Muscle of leg (tissue), 11 donors: ENCODE data around the gene LRFN2. TPM values are rescaled to one million over a fixed set of nuclear protein-coding genes. Genes with fewer than 3 reads are reported as not detected.

Experiments used
- DNase-seq: peaks from one replicate; pipeline ENCODE4 v3.0.0; 2013
- H3K27ac ChIP-seq: one replicate; pipeline ENCODE4 v1.5.1; 2013; ENCODE audit warnings: mild to moderate bottlenecking, low read length, control low read depth
- H3K27me3 ChIP-seq: one replicate; pipeline ENCODE4 v1.6.1; 2013; ENCODE audit warnings: low read length; ENCODE audit not compliant: control insufficient read depth, insufficient read depth
- H3K36me3 ChIP-seq: one replicate; pipeline ENCODE4 v1.6.1; 2013; ENCODE audit warnings: low read length; ENCODE audit not compliant: control insufficient read depth, insufficient read depth
- H3K4me1 ChIP-seq: one replicate; pipeline ENCODE4 v1.6.1; 2013; ENCODE audit warnings: low read length; ENCODE audit not compliant: control insufficient read depth, insufficient read depth
- H3K4me3 ChIP-seq: one replicate; pipeline ENCODE4 v1.5.1; 2013; ENCODE audit warnings: low read length, control low read depth
- H3K9me3 ChIP-seq: replicated peaks from 2 replicates; pipeline ENCODE4 v1.6.1; 2013; ENCODE audit warnings: low read depth, low read length; ENCODE audit not compliant: control insufficient read depth
- WGBS: methylation state at CpG from one replicate; pipeline ENCODE4 v1.1.5; 2013; ENCODE audit warnings: missing lambda C conversion rate; ENCODE audit not compliant: insufficient coverage; 5-methylcytosine and 5-hydroxymethylcytosine counted together
- polyA plus RNA-seq, 8 donors: library from polyadenylated mRNA; unstranded; fragments of 120-200 nt; gene quantifications; one replicate each; pipeline versions ENCODE4 v1.2.1 to v1.2.3, GENCODE V29; 2013; ENCODE audit warnings: inconsistent platforms in 1 of 8, low replicate concordance in 1 of 8; ENCODE audit not compliant: insufficient read length in 8 of 8, insufficient read depth in 1 of 8
- total RNA-seq: library from RNA; stranded (reverse); fragments of 120-200 nt; gene quantifications from one replicate; pipeline ENCODE4 v1.2.4, GENCODE V29; 2013

The LRFN2 gene
- total and polyA plus RNA-seq, 9 donors: 0.04 to 0.17 (median 0.08) TPM

GRCh38 chr6:40523505-40524172 is 63.5 kb downstream of the LRFN2 start:
- Histone ChIP-seq H3K9me3 (no peaks in the 10 kb centered on the region), H3K36me3 (no peaks in the 10 kb centered on the region), H3K4me1 (peaks cover 4% of the 10 kb centered on the region), H3K4me3 (no peak overlapping the region), H3K27me3 (peaks cover 7% of the 10 kb centered on the region), H3K27ac (no peak overlapping the region)
- WGBS: 81% methylated on average over 2 of the region's 5 CpGs
- no peak for DNase-seq

- WGBS: no CpG with 5 or more reads among the region's 6 CpGs
- Histone ChIP-seq H3K27me3 (peaks cover 5% of the 10 kb centered on the region), H3K9me3 (no peaks in the 10 kb centered on the region), H3K4me1 (peaks cover 4% of the 10 kb centered on the region), H3K27ac (no peak overlapping the region), H3K36me3 (no peaks in the 10 kb centered on the region), H3K4me3 (no peak overlapping the region)
- DNase-seq: no peak
Observed at GRCh38 chr6:40521496-40521895, 65.7 kb downstream of the LRFN2 start.

- no peak overlapping the region for H3K4me3 ChIP-seq
- no peaks in the 10 kb centered on the region for H3K9me3 ChIP-seq
- no peaks in the 10 kb centered on the region for H3K36me3 ChIP-seq
- DNase-seq: peak; percentile 25
- H3K27me3 ChIP-seq: peaks cover 6% of the 10 kb centered on the region
- WGBS: 42% methylated on average over 7 of the region's 10 CpGs
- peaks cover 4% of the 10 kb centered on the region for H3K4me1 ChIP-seq
- H3K27ac ChIP-seq: no peak overlapping the region
Observed at GRCh38 chr6:40520678-40521077, 66.5 kb downstream of the LRFN2 start.

- H3K4me1 ChIP-seq: peaks cover 4% of the 10 kb centered on the region
- H3K27me3 ChIP-seq: peaks cover 6% of the 10 kb centered on the region
- DNase-seq: no peak
- H3K4me3 ChIP-seq: no peak overlapping the region
- no peaks in the 10 kb centered on the region for H3K9me3 ChIP-seq
- H3K36me3 ChIP-seq: no peaks in the 10 kb centered on the region
- no peak overlapping the region for H3K27ac ChIP-seq
- 27% methylated on average over 4 of the region's 5 CpGs for WGBS
Observed at GRCh38 chr6:40520084-40520483, 67.1 kb downstream of the LRFN2 start.

GRCh38 chr6:40517654-40518053 is 69.5 kb downstream of the LRFN2 start:
- Histone ChIP-seq H3K4me3 (no peak overlapping the region), H3K27me3 (peaks cover 4% of the 10 kb centered on the region), H3K27ac (no peak overlapping the region), H3K36me3 (no peaks in the 10 kb centered on the region), H3K9me3 (no peaks in the 10 kb centered on the region), H3K4me1 (peaks cover 4% of the 10 kb centered on the region)
- no peak for DNase-seq
- WGBS: no CpG with 5 or more reads among the region's 5 CpGs

- H3K27me3 ChIP-seq: peaks cover 4% of the 10 kb centered on the region
- no peaks in the 10 kb centered on the region for H3K36me3 ChIP-seq
- H3K4me3 ChIP-seq: no peak overlapping the region
- no peak overlapping the region for H3K27ac ChIP-seq
- no CpG with 5 or more reads among the region's 1 CpG for WGBS
- peaks cover 4% of the 10 kb centered on the region for H3K4me1 ChIP-seq
- no peaks in the 10 kb centered on the region for H3K9me3 ChIP-seq
- DNase-seq: no peak
Observed at GRCh38 chr6:40516429-40516828, 70.7 kb downstream of the LRFN2 start.

DNA sequence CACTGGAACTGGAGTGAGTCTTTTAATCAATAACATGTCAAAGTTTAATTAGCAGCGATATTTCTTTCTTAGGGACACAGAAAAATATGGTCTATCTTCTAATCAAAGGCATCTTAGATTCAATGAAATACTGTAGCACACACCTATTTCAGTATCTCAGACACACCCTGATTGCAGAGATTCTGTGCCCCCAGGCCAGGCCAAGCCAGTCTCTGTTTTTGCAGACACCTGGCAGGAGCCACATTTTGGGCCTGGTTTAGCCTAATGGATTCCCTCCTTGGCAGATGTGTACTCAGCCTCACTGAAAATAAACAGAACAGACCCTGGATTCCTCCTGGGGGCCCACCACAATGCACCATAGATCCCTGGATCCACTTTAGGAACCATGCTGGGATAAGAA is 74.8 kb downstream of the LRFN2 start:
- H3K4me3 ChIP-seq: no peak overlapping the region
- no peak for DNase-seq
- WGBS: no CpG with 5 or more reads among the region's 1 CpG
- peaks cover 2% of the 10 kb centered on the region for H3K27me3 ChIP-seq
- H3K4me1 ChIP-seq: no peaks in the 10 kb centered on the region
- no peaks in the 10 kb centered on the region for H3K9me3 ChIP-seq
- no peak overlapping the region for H3K27ac ChIP-seq
- no peaks in the 10 kb centered on the region for H3K36me3 ChIP-seq

GRCh38 chr6:40511884-40512283 is 75.3 kb downstream of the LRFN2 start:
- Histone ChIP-seq H3K9me3 (no peaks in the 10 kb centered on the region), H3K4me3 (no peak overlapping the region), H3K36me3 (no peaks in the 10 kb centered on the region), H3K27ac (no peak overlapping the region), H3K4me1 (no peaks in the 10 kb centered on the region), H3K27me3 (peaks cover 2% of the 10 kb centered on the region)
- DNase-seq: no peak
- 65% methylated on average over 5 of the region's 6 CpGs for WGBS

- WGBS: 72% methylated on average over 4 of the region's 4 CpGs
- H3K9me3 ChIP-seq: no peaks in the 10 kb centered on the region
- no peaks in the 10 kb centered on the region for H3K36me3 ChIP-seq
- no peaks in the 10 kb centered on the region for H3K27me3 ChIP-seq
- H3K27ac ChIP-seq: no peak overlapping the region
- H3K4me1 ChIP-seq: no peaks in the 10 kb centered on the region
- DNase-seq: no peak
- H3K4me3 ChIP-seq: no peak overlapping the region
Observed at GRCh38 chr6:40510442-40510841, 76.7 kb downstream of the LRFN2 start.

GRCh38 chr6:40509716-40510260 is 77.4 kb downstream of the LRFN2 start:
- no peak for DNase-seq
- no peak overlapping the region for H3K27ac ChIP-seq
- no peaks in the 10 kb centered on the region for H3K9me3 ChIP-seq
- H3K27me3 ChIP-seq: no peaks in the 10 kb centered on the region
- 86% methylated on average over 10 of the region's 11 CpGs for WGBS
- H3K4me1 ChIP-seq: no peaks in the 10 kb centered on the region
- H3K36me3 ChIP-seq: no peaks in the 10 kb centered on the region
- H3K4me3 ChIP-seq: no peak overlapping the region
